GM19467 (cell line): ENCODE measurements around the gene KCND3.

Source experiments
- ATAC-seq: cut with Tn5 transposase; IDR thresholded peaks from one replicate; pipeline ENCODE4 v1.9.1; 2021; ENCODE audit warnings: mild to moderate bottlenecking, moderate library complexity; ENCODE audit not compliant: unreplicated experiment

KCND3 gene

DNA sequence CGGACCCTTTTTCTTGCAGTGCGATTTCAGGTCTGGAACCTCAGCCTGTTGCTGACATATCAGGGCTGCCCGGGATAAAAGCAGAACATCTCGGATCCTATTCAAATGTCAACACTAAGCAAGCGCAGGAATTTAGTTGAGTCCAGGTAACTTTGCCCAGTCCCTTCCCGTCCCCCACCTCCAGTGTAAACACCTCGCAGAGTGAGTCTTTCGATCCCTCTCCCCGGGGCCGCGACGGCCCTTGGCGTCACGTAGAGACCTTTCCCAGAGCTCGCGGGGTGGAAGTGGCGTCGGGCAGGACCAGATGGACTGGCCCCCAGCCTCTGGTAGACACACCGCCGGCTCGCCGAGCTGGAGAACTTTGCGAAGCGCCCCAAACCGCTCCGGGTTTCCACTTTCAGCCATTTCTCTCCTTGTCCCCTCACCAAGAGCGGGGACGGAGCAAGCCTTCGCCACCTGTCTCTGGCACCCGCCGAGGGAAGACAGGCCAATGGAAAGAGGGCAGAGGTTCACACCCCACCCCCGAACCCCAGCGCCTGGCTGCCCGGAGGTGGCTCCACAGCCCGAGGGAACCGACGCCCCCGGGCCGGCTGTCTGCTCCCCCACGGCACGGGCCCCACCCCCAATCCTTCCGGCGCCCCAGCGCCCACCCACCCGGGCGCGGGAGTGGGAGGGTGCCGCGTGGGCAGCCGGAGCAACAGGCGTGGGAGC, 570 bp downstream of the KCND3 start:
- ATAC-seq, result no peak

DNA sequence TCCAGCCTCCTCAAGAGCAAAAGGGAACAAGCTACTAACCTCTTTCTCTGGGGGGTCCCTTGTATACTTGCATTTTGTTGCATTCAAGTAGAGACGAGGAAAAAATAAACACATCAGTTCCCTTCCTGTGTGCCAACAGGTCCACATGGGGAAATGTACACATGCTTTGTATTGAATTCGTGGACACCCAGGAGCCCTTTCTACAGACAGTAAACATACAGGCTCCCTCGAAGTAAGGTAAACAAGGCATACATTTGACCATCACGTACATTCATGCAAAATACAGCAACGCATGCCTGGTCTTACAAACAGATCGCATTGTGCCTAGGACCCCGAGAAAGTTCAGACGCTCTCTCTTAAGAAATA, 1.1 kb downstream of the KCND3 start:
- ATAC-seq, result no peak

DNA sequence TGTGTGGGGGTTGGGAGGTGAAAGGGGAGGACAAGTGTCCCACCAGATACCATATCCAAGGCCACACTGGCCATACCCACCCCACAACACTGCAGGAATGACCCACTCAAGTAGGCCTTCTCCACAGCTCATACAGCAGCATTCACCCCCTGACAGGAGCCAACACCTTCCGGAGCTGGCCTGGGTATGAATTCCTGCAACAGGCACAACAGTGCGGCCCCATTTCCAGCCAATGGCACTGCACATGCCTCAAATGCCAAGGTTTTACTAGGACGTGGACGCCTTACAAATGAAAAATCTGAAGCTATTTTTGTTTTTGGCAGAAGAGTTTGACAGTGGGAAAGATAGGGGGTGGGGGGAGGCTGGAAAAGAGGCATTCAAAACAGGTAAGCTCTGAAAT, 2.0 kb downstream of the KCND3 start:
- no peak for ATAC-seq

DNA sequence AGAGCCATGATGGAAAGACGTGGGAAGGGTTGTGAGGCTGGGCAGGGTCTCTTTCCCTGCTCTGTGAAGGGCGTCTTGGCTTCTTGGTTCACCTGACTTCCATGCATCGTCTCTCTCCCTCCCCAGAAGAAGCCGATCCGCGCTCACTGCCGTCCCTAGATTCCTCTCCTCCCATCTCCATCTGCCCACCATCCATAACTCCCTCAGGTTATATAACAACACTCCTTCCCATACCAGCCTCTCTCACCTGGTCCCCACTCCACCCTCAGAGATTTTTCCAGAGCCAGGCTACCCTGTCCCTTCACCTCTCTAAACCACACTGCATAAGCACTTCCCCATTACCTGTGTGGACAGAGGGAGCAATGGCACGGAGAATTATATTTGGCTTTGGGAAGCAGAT, 6.0 kb downstream of the KCND3 start:
- ATAC-seq, result no peak

DNA sequence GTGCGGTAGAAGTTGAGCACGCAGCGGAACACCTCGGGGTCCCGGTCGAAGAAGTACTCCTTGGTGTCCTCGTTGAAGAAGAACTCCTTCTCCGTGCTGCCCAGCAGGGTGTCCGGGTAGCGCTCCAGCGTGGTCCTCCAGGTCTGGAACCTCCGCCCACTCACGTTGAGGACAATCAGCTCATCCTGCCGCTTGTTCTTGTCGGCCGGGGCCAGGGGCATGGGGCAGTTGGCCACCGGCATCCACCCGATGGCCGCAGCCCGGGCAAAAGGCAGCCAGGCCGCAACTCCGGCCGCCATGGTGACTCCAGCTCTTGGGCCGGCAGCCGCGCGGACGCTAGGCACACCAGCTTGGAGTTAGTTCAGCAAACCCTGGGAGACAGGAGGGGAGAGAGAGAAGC, 7.0 kb downstream of the KCND3 start:
- ATAC-seq, result no peak

DNA sequence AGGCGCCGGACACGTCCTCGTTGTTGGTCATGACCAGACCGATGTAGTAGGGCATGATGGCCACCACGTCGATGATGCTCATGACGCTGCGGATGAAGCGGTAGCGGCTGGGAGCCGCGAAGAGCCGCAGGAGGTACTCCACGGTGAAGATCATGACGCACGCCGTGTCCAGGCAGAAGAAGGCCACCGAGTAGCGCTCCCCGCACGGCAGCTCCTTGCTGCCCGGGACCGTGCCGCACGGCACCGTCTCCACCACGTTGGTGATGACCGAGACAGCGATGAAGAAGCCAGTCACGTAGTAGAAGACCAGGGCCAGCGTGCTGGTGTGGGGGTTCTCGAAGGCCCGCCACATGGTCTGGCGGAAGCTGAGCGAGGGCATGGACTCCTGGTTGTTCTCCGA, 7.6 kb downstream of the KCND3 start:
- no peak for ATAC-seq

DNA sequence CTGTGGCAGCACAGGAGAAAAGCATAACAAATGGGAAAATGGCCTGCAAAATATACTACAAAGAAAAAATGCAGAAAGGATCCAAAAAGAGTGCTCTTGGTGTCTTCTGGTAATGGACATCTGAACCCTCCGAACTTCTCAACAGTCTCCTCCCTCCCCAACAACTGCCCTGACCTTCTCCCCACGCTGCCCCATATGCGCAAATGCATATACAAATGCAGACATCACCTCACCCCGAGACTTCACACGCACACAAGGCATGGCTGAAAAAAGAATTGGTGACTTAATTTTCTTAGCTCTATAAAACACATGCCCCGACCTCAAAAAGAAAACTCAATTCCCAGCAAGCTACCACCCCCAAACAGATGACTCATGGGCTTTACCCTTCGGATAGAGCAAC, 8.4 kb downstream of the KCND3 start:
- no peak for ATAC-seq

DNA sequence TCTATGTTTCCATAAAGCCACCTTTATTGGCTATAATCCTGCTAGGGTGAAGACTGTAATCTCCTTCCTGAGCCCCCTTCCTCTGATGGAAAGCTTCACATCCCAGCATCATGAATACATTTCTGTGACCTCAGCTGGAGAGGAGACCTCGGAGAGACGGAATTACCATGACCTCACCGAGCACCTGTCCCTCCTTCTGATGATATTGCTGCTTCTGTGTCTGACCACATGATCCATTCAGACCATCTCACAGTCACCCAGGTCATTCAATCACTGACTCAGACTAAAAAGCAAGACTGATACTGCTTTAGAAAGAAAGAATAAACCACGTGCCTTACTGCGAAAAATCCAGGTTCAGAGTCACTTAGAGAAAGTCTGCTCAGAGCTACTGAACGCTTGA, 8.8 kb downstream of the KCND3 start:
- ATAC-seq, result no peak

DNA sequence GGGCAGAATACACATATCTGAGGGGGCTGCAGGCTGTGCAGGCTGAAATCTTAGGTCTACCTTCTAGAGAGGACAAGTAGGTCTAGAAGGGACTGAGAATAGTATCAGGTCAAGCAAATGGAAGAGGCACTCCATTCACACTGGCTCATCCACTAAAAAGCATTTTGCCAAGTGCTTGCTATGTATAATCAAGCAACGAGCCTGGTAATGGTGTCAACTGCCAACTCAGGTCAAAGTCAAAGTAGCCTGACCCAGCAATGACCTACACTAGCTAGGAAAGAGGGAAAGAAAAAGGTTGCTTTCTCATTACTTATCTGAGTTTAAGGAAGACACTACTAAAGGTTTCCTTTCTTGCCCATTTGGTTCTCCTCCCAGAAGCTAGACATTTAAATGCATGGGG, 10.8 kb downstream of the KCND3 start:
- no peak for ATAC-seq

DNA sequence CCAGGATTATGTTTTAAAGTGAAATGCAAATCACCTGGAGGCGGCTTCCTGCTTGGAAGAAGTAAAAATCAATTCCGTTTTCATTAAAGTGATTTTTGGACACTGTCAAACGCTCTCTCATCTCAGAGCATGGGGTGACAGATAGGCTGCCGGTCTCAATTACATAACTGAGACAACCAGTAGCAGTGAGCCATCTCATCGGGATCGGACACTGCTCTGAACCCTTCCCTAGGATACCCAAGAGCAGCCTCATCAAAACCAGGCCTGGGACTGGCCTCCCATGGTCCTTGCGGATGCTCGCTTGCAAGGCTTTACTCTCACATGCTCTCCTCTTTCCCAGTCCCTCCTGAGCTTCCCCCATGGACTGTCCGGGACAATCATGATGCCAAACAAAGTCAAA, 12.1 kb downstream of the KCND3 start:
- no peak for ATAC-seq

DNA sequence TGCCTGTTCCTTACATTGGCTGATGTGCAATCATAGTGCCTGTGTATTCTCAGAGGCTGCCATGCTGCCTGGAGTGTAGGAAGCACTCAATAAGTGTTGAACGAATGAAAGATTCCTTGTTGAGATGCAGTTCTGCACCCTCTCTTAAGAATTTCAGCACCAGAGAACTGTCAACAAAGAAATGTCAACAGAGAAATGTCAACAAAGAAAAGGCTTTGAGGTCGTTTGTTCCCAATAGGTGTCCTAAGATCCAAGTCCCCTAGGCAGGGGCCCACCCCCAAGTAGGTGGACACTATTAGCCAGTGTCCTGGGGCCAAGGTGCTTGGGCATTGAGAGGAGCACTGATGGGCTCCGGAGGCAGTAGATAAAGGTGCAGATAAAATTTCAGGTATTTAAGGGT, 12.6 kb downstream of the KCND3 start:
- no peak for ATAC-seq

DNA sequence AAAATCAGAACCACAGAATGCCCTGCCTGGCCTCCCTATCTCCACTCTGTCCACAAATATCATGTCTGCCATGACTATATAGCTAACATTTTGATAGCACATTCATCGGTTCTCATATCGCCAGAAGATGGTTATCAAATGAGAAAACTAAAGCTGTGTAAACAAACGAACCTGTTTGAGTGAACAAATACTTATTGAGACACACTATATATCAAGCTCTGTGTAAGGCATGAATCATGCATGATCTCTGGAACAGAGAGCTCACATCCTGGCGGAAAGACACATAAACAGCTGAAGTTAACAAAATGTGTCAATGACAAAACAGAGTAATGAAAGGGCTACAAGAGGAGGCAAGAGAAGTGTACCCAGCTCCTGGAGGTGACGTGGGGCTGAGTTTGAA, 13.1 kb downstream of the KCND3 start:
- ATAC-seq, result no peak

DNA sequence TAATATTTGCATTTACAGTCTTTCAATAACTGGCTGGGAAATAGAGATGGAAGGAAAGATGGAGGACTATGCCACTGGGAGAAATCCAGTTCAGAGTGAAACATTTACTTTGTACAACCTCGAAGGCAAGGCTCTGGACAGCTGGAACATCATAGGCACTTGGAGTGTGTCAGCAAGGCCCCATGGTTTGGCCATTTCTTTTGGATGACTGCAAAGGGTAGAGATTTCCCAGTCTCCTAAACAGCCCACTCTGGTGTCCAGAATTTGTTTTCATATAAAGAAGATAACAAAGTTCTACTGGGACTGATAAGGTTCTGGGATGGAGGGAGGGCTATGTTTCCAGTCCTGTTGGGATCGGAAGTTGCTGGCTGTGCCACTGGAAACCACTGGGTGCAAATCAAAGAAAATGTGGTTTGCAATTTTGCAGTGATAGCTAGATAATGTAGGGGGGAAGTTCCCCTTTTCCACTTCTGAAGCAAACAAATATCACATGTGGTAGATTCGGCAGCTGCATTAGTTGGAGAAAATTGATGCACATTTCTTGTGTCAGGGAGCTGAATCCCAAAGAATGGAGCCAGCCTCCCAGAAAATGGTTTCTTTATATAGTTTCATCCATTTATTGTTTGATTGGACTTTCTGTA, 16.2 kb downstream of the KCND3 start:
- ATAC-seq, result no peak

DNA sequence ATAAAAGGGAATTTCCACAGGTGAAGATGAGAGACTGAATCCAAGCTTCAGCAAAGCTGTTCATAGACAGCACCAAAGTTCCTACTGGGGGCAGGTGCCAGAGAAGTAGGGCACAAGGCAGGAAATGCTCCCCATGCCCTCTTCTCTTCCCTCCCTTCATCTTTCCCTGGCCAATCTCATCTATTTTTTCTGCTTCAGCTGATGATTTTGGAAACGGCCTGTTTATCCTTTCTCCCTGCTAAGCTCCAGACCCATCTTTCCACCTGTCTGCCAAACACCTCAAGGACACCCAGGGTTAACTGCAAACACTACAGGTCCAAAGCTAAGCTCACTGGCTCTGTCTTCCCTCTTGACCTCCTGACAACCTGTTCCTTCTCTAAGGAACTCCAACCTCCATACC, 18.1 kb downstream of the KCND3 start:
- no peak for ATAC-seq

DNA sequence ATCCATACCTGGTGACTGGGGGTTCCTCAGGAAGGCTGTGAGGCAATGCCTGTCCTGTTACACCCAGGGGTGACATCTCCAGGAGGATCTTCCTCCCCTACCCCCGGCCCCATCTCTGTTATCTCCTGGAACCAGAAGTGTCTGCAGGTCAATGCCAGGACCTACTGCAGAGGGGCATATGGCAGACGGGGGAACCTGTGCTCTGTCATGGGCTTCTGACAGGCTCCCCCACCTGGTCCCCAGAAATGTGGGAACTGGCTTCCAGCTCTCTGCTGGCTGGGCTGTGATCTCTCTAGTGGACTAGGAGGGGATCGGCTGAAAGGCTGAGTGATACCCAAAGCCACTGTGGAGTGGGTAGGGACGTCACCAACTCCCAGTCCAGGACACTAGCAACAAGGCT, 21.0 kb downstream of the KCND3 start:
- no peak for ATAC-seq

DNA sequence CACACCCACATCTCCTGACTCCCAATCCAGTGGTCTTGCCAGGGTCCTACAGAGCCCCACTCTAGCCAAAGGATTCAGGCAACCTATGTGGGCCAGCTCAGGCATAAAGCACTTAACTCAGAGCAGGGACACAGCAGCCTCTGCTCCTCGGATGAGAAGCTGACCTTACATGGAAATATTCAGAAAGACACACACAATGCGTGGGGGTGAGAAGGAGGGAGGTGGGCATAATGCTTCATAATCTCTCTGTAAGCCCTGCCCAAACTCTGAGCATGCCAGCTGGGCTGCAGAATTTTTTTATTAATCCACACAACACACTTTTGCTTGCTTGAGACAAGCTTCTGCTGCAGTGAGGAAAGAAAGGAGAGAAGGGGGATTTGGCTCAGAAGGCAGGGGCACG, 21.6 kb downstream of the KCND3 start:
- ATAC-seq, result no peak

DNA sequence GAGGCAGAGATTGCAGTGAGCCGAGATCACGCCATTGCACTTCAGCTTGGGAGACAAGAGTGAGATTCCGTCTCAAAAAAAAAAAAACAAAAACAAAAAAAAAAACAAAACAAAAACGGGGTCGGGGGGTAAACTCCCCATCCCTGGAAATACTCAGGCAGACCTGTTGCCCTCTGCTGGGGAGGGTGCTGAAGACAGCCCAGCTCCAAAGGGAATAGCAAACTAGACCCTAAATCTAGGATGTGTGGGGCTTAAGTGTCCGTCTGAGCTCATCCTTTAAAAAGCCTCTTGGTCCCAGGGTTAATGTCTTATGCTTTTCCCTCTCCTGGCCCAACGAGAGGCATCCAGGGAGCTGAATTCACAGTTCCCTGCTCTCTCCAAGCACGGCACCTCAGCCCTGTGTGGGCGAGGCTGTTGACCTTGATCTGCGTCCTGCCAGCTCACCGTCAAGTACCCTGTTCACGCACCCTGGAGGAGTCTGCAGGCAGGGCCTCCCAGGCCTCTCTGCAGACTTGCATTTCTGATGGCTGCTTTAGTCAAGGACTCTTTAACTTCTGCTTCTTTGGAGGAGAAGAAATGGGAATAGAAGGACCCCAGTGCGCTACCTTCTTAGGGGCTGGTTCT, 22.3 kb downstream of the KCND3 start:
- ATAC-seq, result no peak

DNA sequence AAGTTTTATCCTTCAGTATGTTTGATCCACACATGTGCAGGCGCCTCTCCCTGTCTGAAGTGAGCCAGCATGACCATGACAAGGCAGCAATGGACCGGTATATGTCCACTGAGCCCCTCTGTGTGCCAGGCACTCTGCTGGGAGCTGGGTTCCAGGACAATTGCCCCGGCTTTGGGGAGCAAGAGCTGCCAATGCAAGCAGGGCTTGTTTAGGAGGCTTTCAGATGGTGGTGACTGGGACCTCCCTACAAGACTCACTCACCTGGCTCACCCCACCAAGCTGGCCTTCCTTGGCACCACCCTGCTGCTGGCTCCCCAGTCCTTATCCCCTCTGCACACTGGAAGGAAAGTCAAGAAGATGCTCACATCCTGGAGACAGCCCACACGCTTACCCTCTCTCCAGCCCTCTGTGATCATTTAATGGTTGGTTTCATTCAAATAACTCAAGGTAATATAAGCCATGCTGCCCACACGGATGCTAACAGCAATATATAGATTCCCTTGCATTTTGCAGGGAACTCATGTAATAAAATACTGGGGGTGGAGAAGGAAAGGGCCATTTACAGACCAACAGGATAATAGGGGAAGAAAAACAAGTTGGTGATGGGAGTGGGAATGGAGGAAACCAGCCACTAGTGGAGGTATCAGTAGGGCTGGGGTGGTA, 23.6 kb downstream of the KCND3 start:
- no peak for ATAC-seq

DNA sequence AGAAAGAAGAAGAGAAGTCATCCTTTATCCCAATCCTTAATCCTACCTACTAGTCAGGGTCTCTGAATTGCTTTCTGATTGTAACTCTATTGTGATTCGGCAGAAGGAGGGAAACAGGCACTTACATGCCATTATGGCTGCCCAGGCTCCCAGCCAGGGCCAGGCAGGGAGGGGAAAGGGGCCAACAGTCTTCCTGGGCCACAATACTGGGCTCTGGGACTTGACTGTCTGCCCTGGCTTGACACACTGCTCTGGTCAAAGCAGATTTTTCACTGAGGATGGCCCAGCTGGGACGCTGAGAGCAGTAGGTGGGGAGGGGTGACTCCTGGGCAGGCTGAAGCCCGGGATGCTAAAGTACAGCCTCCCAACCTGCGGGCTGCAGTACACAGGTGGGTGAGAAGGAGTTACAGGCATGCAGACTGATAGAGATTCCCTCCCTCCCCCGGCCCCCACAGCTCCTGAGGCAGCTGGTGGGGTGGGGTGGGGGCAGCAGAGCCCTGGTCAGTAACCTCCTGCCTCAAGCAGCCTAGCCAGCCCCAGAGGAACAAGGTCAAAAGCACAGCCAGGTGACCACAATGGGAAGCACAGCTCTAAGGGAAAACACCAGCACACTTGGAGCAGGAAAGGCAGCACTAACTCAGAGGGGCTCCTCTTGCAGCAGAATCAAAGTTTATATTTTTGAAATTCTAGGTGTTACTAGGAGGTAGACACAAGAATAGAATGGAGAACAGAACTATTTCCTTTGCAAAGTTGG, 25.3 kb downstream of the KCND3 start:
- ATAC-seq, result no peak

DNA sequence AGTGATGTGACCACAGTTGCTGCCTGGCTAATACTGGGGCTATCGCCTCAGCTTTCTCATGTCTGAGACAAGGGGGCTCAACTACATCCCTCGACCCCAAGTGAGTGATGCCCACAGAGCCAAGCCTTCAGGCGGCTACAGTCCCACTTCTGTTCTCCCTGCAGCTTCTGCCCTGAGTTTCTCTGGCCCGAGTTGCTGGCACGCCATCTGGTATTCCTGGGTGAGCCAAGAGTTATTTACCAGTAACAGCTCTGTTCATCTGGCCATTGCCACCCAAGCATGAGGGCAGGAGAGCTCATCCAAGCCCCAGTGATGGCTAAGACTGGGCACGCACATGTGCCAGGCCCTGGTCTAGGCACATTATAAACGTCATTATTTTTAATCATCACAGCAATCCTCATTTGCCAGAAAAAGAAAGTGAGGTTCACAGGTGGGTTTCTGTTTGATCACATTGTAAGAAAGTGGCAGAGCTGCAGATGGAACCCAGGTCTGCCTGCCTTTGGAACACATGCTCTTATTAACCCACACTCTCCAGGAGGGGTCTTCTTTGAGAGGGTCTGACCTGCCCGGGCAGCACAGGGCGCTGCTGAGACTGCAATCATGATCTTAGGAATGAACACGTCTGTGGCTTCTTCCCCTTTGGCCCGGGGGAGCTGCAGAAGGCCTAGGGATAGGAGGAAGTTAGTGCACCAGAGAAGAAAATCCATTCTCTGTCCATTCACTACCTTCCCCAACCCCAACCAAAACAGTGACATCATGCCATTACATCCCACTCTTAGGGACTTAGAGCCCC, 27.5 kb downstream of the KCND3 start:
- ATAC-seq, result no peak

DNA sequence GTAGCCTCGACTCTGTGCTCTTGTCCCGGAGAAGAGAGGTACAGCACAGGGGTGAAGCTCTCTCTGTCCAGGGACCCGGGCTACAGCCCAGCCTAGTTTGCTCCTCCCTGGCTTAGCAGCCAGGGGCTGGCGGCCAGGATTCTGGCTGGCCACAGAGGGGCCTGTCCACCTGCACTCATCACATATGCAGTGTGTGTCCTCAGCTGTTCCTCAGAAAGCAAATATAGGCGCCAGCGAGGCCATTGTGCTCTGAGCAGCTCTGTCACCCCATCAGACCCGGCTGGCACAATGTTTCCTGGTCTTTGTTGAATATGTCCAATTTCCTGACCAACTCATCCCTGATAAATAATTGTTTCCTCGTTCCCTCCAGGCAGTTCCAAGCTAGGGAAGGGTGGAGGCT, 28.5 kb downstream of the KCND3 start:
- no peak for ATAC-seq
